GM12892 (cell line): ENCODE data around the gene C19orf44.

ENCODE experiments used
- POLR2AphosphoS5 ChIP-seq: IDR thresholded peaks from 2 replicates; pipeline ENCODE4 v1.6.1; 2011; ENCODE audit warnings: low read depth, low read length, control low read depth
- TAF1 ChIP-seq: IDR thresholded peaks from 2 replicates; pipeline ENCODE4 v1.6.1; 2011; ENCODE audit warnings: low read depth, mild to moderate bottlenecking, control low read depth, low read length, borderline replicate concordance

DNA sequence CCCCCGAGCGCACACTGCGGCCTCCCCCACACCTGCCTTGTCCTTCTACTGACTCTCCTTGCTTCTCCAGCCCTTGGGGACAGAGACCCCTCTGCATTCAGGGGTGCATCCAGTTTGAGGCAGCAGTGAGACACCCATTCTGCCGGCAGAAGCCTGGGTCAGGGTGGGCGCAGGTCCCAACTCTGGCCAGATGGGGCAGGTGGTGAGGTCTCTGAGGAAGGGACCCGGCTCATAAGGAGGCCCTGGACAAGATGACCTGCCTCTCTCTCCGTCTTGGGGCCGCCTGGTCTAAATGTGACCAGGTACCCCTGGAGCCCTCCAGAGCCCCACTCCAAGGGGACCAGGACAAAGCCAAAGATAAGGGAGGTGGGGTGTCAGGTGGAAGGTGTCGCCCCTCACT is 39.9 kb downstream of the C19orf44 start:
- no peak for TF ChIP-seq TAF1
- TF ChIP-seq POLR2AphosphoS5 = no peak
